HG02852 (cell line): ENCODE measurements around the gene MUC2.

Experiments
- ATAC-seq: cut with Tn5 transposase; IDR thresholded peaks from one replicate; pipeline ENCODE4 v1.9.1; 2021; ENCODE audit warnings: mild to moderate bottlenecking, moderate library complexity; ENCODE audit not compliant: unreplicated experiment

MUC2 gene

DNA sequence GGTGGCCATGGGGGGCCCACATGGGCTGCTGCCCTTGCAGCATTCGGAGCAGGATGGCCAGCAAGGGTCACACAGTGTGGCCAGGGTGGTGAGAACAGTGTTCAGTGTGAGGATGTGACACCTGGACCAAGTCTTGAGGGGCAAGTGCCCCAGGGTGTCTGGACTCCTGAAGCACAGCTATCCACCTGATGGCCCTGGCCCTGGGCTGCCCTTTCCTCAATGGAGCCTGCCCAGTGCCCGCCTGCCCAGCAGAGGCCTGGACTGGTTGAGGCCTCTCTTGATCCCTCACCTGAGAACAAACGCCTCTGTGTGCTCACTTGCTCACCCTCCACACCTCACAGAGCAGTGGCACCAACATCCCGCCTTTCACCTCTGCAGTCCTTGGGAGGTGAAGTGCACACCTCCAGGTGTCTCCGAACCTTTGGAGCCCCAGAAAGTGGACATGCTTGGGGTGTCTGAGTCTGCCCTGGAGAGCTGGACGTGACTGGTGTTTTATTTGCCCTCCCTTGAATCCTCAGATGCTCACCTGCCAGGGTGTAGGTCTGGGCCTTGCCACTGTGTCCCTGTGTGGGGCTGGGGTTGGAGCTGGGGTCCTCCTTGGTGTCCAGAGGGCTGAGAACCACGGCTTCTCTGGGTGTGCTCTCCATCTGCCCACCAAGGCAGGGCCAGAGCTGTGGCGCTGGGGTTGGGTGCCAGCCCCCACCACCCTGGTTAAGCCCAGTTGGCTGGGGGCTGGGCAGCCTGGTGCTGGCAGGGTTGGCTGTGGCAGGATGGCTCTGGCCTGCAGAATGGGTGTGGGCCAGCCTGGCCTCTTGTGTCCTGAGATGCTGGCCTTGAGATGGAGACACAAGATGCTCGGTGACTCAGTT is 3.8 kb upstream of the MUC2 start:
- no peak for ATAC-seq

DNA sequence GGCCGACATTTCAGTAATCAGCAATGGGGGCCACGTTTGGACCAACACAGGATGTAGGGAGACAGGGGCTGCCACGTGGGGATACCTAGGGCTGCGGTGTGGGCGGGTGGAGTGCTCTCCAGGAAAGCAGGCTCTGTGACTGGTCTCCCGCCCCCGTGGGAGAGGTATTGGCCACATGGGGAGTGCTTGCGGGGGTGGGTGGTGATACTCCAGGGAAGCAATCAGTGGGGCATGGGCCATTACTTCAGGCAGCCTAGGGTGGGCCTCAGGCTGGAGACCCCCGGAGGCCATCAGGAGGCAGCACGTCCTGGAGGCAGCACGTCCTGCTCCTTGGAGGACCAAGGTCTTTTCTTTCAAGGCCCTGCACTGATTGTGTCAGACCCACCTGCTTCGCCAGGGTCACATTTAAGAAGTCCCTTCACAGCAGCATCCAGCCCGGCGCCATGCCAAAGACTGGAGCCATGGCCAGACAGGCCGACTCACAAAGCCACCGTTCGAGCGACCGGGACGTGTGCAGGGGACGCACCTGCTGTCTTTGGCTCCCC is 3.0 kb upstream of the MUC2 start:
- no peak for ATAC-seq

DNA sequence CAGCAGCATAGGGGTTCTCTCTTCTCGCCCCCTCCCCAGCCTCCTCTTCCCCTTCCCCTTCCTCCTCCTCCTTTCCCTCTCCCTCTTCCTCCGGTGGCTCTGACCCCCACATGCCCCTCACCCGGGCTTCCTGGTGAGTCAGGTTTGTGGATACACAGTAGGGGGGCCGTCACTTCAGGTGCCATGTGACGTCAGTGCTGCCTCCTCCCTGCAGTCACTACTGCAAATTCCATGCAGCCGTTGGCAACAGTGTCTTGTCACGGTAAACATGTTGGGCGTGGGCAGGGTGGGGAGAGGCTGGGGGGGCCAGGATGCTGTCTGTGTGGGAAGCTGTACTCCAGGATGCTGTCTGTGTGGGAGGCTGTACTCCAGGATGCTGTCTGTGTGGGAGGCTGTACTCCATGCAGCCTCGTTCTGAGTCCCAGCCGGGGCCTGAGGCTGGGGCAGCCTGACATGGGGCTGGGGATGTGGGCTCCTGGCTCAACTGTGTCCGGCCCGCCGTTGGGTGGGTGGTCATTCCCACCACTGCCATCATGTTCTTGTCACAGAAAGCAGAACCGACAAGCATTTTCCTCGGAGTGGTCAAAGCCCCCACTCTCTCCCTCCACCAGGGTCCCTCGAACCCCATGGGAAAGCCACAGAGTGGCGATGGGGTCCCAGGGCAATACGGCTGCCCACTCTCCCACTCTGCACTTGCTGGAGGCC is 2.4 kb upstream of the MUC2 start:
- no peak for ATAC-seq

DNA sequence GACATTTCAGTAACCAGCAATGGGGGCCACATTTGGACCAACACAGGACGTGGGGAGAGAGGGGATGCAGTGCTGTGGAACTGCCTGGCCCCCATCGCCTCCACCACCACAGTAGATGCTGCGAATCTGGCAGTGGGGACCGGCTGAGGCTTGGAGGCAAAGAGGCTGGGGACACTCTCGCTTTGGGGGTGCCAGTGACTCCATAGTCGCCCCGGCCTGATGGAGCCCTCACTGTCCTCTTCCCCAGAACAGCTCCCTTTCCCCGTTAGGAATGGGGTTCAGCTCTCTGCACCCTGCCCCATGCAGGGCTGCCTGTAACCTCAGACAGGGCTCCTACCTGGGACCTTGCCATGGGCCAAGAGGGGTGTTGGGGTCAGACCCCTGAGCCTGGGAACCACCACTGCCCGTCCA is 1.8 kb upstream of the MUC2 start:
- ATAC-seq: no peak

GRCh38 chr11:1073261-1073724 is 1.4 kb upstream of the MUC2 start:
- no peak for ATAC-seq

DNA sequence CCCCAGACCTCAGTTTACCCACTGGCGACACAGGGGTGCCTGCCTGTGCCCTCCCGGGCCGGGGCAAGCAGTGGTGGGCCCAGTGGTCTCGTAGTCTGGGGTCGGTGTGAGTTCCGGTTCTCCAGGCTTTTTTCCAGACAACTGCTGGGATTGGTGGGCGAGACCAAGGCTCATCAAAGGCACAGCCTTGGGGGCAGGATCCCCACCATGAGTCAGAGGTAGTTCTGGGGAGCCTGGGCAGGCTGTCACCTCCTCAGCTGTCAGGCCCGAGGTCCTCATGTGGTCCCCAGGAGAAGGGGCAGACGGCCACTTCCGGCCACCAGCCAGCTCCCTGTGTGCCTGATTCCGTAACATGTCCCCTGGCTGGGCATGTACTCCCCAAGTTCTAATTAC is 827 bp upstream of the MUC2 start:
- no peak for ATAC-seq

- ATAC-seq: no peak
Observed at GRCh38 chr11:1075341-1075911, 752 bp downstream of the MUC2 start.

DNA sequence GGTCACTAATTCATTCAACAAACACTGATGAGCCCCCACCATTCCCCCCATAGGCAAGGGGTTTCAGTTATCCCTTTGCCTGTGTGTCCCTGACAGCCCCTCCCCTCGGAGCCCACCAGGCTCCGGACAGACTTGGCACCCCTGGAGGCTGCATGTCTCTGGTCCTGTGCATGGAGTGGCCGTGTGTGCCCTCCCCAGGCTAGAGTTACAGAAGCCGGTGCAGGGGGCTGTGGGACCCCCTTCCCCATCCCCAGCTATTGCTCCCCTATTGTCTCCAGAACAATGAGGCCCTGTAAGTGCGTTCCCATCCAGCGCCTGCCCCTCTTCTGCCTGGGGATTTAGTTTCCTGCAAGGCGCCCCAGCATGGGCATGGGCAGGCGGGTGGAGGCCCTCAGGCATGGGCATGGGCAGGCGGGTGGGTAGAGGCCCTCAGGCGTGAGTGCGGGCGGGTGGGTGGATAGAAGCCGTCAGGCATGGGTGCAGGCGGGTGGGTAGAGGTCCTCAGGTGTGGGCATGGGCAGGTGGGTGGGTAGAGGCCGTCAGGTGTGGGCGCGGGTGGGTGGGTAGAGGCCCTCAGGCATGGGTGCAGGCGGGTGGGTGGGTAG is 1.5 kb downstream of the MUC2 start:
- no peak for ATAC-seq

- ATAC-seq: no peak
Observed at GRCh38 chr11:1077033-1077416, 2.4 kb downstream of the MUC2 start.

DNA sequence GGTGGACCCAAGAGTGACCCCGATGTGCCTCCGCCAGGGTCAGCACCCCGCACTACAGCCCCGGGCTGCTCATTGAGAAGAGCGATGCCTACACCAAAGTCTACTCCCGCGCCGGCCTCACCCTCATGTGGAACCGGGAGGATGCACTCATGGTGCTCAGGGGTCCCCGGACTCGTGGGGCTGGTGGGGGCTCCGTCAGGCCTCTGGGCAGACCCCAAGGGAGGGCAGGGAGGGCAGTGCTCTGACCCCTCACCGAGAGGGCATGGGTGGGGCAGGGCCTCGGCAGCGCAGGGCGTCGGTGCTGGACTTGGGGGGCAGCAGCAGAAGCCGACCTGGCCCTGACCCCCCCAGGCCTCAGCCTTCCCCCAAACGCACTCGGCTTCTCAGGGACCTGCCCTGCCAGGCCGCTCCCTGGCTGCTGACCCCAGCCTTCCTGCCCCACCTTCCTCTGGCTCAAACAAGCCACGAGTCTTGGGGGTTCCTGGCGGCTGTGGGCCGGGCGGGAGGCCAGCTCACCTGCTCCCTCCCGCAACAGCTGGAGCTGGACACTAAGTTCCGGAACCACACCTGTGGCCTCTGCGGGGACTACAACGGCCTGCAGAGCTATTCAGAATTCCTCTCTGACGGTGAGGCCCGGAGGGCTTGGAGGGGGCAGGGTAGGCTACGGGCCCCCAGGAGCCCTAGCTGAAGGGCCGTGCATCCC is 2.9 kb downstream of the MUC2 start:
- ATAC-seq: no peak

GRCh38 chr11:1078191-1078601 is 3.5 kb downstream of the MUC2 start:
- no peak for ATAC-seq

- ATAC-seq: no peak
Observed at GRCh38 chr11:1081601-1082311, 7.1 kb downstream of the MUC2 start.

DNA sequence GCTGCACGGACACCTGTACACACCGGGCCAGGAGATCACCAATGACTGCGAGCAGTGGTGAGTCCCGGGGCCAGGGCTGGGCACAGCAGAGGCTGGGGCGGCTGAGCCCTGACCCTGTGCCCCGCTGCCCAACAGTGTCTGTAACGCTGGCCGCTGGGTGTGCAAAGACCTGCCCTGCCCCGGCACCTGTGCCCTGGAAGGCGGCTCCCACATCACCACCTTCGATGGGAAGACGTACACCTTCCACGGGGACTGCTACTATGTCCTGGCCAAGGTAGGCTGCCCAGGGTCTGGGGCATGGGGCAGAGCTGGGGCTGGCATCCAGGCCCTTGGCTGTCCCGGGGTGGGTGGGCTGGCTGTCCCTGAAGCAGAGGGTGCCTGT is 7.7 kb downstream of the MUC2 start:
- ATAC-seq: no peak

DNA sequence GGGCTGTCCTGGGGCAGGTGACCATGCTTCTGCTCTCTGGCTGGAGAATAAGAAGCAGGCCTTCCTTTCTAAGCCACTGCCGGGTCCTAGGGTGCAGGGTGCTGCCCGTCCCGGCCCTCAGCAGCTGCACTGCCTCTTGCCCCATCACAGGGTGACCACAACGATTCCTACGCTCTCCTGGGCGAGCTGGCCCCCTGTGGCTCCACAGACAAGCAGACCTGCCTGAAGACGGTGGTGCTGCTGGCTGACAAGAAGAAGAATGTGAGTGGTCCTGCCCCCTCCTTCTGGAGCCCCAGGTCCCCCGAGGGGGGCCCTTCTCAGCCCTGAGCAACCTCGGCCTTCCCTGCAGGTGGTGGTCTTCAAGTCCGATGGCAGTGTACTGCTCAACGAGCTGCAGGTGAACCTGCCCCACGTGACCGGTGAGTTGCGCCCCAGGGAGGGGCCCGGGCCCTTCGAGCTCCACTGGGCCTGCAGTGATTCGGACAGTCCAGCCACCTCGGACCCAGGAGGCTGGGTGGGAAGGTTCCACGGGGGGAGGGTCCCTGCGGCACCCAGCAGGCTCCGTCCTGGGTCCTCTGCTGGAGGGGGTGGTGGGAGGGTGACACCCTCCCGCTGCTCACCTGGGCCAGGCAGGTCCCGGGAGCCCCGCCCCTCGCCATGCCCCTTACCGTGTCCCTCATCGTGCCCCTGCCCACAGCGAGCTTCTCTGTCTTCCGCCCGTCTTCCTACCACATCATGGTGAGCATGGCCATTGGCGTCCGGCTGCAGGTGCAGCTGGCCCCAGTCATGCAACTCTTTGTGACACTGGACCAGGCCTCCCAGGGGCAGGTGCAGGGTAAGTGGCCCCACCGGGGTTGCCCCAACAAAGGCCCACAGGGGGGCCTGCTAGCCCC is 8.3 kb downstream of the MUC2 start:
- ATAC-seq: no peak

- no peak for ATAC-seq
Observed at GRCh38 chr11:1083621-1084551, 9.2 kb downstream of the MUC2 start.

GRCh38 chr11:1084561-1085439 is 10.1 kb downstream of the MUC2 start:
- no peak for ATAC-seq
